SK-N-SH (cell line): ENCODE results near the gene ATP13A3. TPM values are rescaled to one million over a fixed set of nuclear protein-coding genes. Genes with fewer than 3 reads are reported as not detected.
A peak's percentile ranks its signal among the peaks of the same experiment; 100 is the strongest.
"Not testable (repeated sequence)": the region's sequence is repeated elsewhere in the genome, so short reads cannot be mapped to it uniquely, and the experiment has no call there.

ENCODE experiments used
- CTCF ChIA-PET: fragments of 300-600, 350-600 bp; formaldehyde crosslinking; extraction: SDS; loops from one replicate; lab custom pipeline; 2021; lab: Yijun Ruan, JAX
- POLR2A ChIA-PET: fragments of 350-600 bp; sonication (Branson Sonifier 250); formaldehyde crosslinking; extraction: SDS; loops from one replicate; lab custom pipeline; 2020; ENCODE audit warnings: antibody characterized with exemption, inconsistent platforms; lab: Yijun Ruan, JAX
- DNase-seq: peaks from one replicate; pipeline ENCODE4 v3.0.0; 2012
- H2AFZ ChIP-seq: fragments of 200-600 bp; sonication (generic); 2 replicates; pipeline ENCODE4 v1.8.1; 2016; ENCODE audit warnings: antibody characterized with exemption, mild to moderate bottlenecking, low read depth
- H3F3A ChIP-seq: fragments of 200-600 bp; sonication (generic); replicated peaks from 2 replicates; pipeline ENCODE3; 2016; ENCODE audit warnings: antibody characterized with exemption, mild to moderate bottlenecking; ENCODE audit not compliant: insufficient read depth
- H3K27ac ChIP-seq, 2 experiments: fragments of 200-500 bp in 1 of 2; fragments of 200-600 bp in 1 of 2; sonication (Bioruptor generic) in 1 of 2; sonication (generic), shearing (Covaris generic) in 1 of 2; 2 replicates each; pipeline versions ENCODE4 v1.5.1 to v1.6.1; 2014 to 2016; ENCODE audit warnings: low read depth in 2 of 2, inconsistent platforms in 1 of 2, low read length in 1 of 2, mild to moderate bottlenecking in 1 of 2, mixed read lengths in 1 of 2
- H3K27me3 ChIP-seq: fragments of 200-600 bp; sonication (generic), shearing (Covaris generic); 2 replicates; pipeline ENCODE4 v1.6.1; 2016; ENCODE audit warnings: mixed run types; ENCODE audit not compliant: insufficient read depth
- H3K36me3 ChIP-seq, 2 experiments: fragments of 200-500 bp in 1 of 2; fragments of 200-600 bp in 1 of 2; sonication (Bioruptor generic) in 1 of 2; sonication (generic) in 1 of 2; replicated peaks in 1 of 2; 2 replicates each; pipeline versions ENCODE3 to v1.5.1; 2014 to 2016; ENCODE audit warnings: low read length in 1 of 2, mild to moderate bottlenecking in 1 of 2; ENCODE audit not compliant: insufficient read depth in 2 of 2, control insufficient read depth in 1 of 2
- H3K4me1 ChIP-seq, 2 experiments: fragments of 200-500 bp in 1 of 2; fragments of 200-600 bp in 1 of 2; sonication (Bioruptor generic) in 1 of 2; sonication (generic), shearing (Covaris generic) in 1 of 2; 2 replicates each; pipeline versions ENCODE4 v1.5.1 to v1.6.1; 2014 to 2016; ENCODE audit warnings: low read depth in 1 of 2, low read length in 1 of 2, mixed run types in 1 of 2; ENCODE audit not compliant: insufficient read depth in 2 of 2, control insufficient read depth in 1 of 2
- H3K4me2 ChIP-seq: fragments of 200-600 bp; sonication (generic), shearing (Covaris generic); 2 replicates; pipeline ENCODE4 v1.6.1; 2017; ENCODE audit warnings: mixed run types
- H3K4me3 ChIP-seq, 2 experiments: fragments of 200-500 bp in 1 of 2; fragments of 200-600 bp in 1 of 2; sonication (Bioruptor generic) in 1 of 2; sonication (generic), shearing (Covaris generic) in 1 of 2; 2 replicates each; pipeline versions ENCODE4 v1.5.1 to v1.8.1; 2014 to 2016; ENCODE audit warnings: low read depth in 2 of 2, inconsistent platforms in 1 of 2, low read length in 1 of 2, mild to moderate bottlenecking in 1 of 2, mixed read lengths in 1 of 2, moderate library complexity in 1 of 2
- H3K79me2 ChIP-seq: fragments of 200-600 bp; sonication (generic); 2 replicates; pipeline ENCODE4 v1.8.1; 2017; ENCODE audit warnings: mild to moderate bottlenecking; ENCODE audit not compliant: insufficient read depth
- H3K9ac ChIP-seq: fragments of 200-600 bp; sonication (generic); 2 replicates; pipeline ENCODE4 v1.6.1; 2017; ENCODE audit warnings: mixed run types
- H3K9me2 ChIP-seq: fragments of 200-600 bp; sonication (generic); 2 replicates; pipeline ENCODE4 v1.6.1; 2017; ENCODE audit warnings: mixed run types
- H3K9me3 ChIP-seq: fragments of 200-600 bp; sonication (generic); 2 replicates; pipeline ENCODE4 v1.6.1; 2017; ENCODE audit warnings: mixed run types, mild to moderate bottlenecking, moderate library complexity
- H4K20me1 ChIP-seq: fragments of 200-600 bp; sonication (generic); 2 replicates; pipeline ENCODE4 v1.6.1; 2017; ENCODE audit warnings: mild to moderate bottlenecking, mixed run types; ENCODE audit not compliant: insufficient read depth
- CHD2 ChIP-seq: fragments of 150-350 bp; IDR thresholded peaks from 2 replicates; pipeline ENCODE4 v1.6.1; 2018; ENCODE audit warnings: low read length; ENCODE audit not compliant: partially characterized antibody
- ELF1 ChIP-seq: IDR thresholded peaks from 2 replicates; pipeline ENCODE4 v1.4.0; 2012
- EZH2phosphoT487 ChIP-seq: fragments of 200-600 bp; sonication (generic); IDR thresholded peaks from 2 replicates; pipeline ENCODE4 v1.6.1; 2017; ENCODE audit warnings: low read depth, mixed run types, mild to moderate bottlenecking, antibody characterized with exemption, moderate library complexity, borderline replicate concordance
- FOXJ3 ChIP-seq: sonication (generic); formaldehyde crosslinking; IDR thresholded peaks from 2 replicates; pipeline ENCODE4 v1.5.1; 2020; ENCODE audit warnings: mild to moderate bottlenecking, missing genetic modification reagents
- GABPA ChIP-seq: IDR thresholded peaks from 2 replicates; pipeline ENCODE4 v1.4.0; 2012; ENCODE audit warnings: low read depth, mild to moderate bottlenecking
- JUND ChIP-seq: IDR thresholded peaks from 2 replicates; pipeline ENCODE4 v1.4.0; 2012
- MAX ChIP-seq: IDR thresholded peaks from 2 replicates; pipeline ENCODE4 v1.4.0; 2012; ENCODE audit warnings: low read depth
- MEF2A ChIP-seq: IDR thresholded peaks from 2 replicates; pipeline ENCODE4 v1.4.0; 2012; ENCODE audit warnings: low read depth, borderline replicate concordance
- MXI1 ChIP-seq: IDR thresholded peaks from 2 replicates; pipeline ENCODE4 v1.6.1; 2012; ENCODE audit warnings: mild to moderate bottlenecking, low read depth, low read length, improper control_type of control experiment
- NFIC ChIP-seq: IDR thresholded peaks from 2 replicates; pipeline ENCODE4 v1.4.0; 2012; ENCODE audit warnings: borderline replicate concordance
- RAD21 ChIP-seq: IDR thresholded peaks from 2 replicates; pipeline ENCODE4 v1.6.1; 2012; ENCODE audit warnings: mild to moderate bottlenecking, low read length
- RCOR1 ChIP-seq: fragments of 150-350 bp; IDR thresholded peaks from 2 replicates; pipeline ENCODE4 v1.6.1; 2017; ENCODE audit warnings: antibody characterized with exemption, low read length
- REST ChIP-seq: IDR thresholded peaks from 2 replicates; pipeline ENCODE4 v1.6.1; 2012; ENCODE audit warnings: mild to moderate bottlenecking, low read depth, low read length, moderate library complexity
- SIN3A ChIP-seq: IDR thresholded peaks from 2 replicates; pipeline ENCODE4 v1.6.1; 2012; ENCODE audit warnings: low read depth, mild to moderate bottlenecking, low read length, moderate library complexity, borderline replicate concordance
- SMC3 ChIP-seq: IDR thresholded peaks from 2 replicates; pipeline ENCODE4 v1.6.1; 2012; ENCODE audit warnings: low read depth, low read length, improper control_type of control experiment
- TAF1 ChIP-seq: IDR thresholded peaks from 2 replicates; pipeline ENCODE4 v1.6.1; 2012; ENCODE audit warnings: low read depth, mild to moderate bottlenecking, low read length, moderate library complexity, borderline replicate concordance
- TCF12 ChIP-seq: IDR thresholded peaks from 2 replicates; pipeline ENCODE4 v1.4.0; 2012
- USF1 ChIP-seq: IDR thresholded peaks from 2 replicates; pipeline ENCODE4 v1.4.0; 2012; ENCODE audit warnings: low read depth, borderline replicate concordance
- YY1 ChIP-seq: IDR thresholded peaks from 2 replicates; pipeline ENCODE4 v1.4.0; 2012; ENCODE audit warnings: low read depth, mild to moderate bottlenecking
- ZBTB33 ChIP-seq: IDR thresholded peaks from 2 replicates; pipeline ENCODE4 v1.4.0; 2012; ENCODE audit warnings: low read depth, borderline replicate concordance
- WGBS: methylation state at CpG from one replicate; pipeline ENCODE4 v1.1.6; 2017; ENCODE audit warnings: low lambda C conversion rate; 5-methylcytosine and 5-hydroxymethylcytosine counted together
- polyA plus RNA-seq, 3 experiments: library from polyadenylated mRNA; depleted of rRNA; stranded (reverse); fragments of >200 nt; gene quantifications; 2 replicates each; pipeline ENCODE4 v1.2.3, GENCODE V29; 2012

The ATP13A3 gene
- polyA plus RNA-seq, 1 of the 3 experiments (the other 2 are of a cell fraction), result 48.2 TPM

- peak; percentile 58; the same call in 1 of the 2 replicates for TF ChIP-seq MAX
- 0 out of 2 replicates have a peak, but pooled peaks have one; percentile 44 for TF ChIP-seq TAF1
- TF ChIP-seq SMC3, result no peak
- TF ChIP-seq YY1, result no peak
- no peak for TF ChIP-seq ZBTB33
- no peak for TF ChIP-seq RCOR1
- peak; percentile 50; the same call in 1 of the 2 replicates for TF ChIP-seq MXI1
- peak; percentile 20; the same call in 1 of the 2 replicates for TF ChIP-seq TCF12
- no peak for TF ChIP-seq EZH2phosphoT487
- TF ChIP-seq GABPA, result peak; percentile 35; the same call in 1 of the 2 replicates
- TF ChIP-seq, all 33 proteins: peak for 13
These were observed at the start of gene ATP13A3 (continued) for GRCh38 chr3:194486540-194487288.

GRCh38 chr3:194535199-194535598 is 48.4 kb upstream of the ATP13A3 start:
- WGBS, result 88% methylated on average over 10 of the region's 10 CpGs
- POLR2A ChIA-PET, H3K36me3 ChIP-seq, H3K4me3 ChIP-seq, H3K27ac ChIP-seq, CTCF ChIA-PET, H3K4me2 ChIP-seq, H3K27me3 ChIP-seq, DNase-seq, H3K79me2 ChIP-seq, H3K9me2 ChIP-seq, H4K20me1 ChIP-seq, H3K9ac ChIP-seq, H2AFZ ChIP-seq: not testable (repeated sequence)
- peaks cover 31% of the 10 kb centered on the region for H3F3A ChIP-seq
- H3K9me3 ChIP-seq, result peaks cover 12% of the 10 kb centered on the region; the same call in 1 of the 2 replicates
- peaks cover 7 to 15% of the 10 kb centered on the region in 2 experiments; a peak in 2 of 4 replicates for H3K4me1 ChIP-seq

- Histone ChIP-seq H3K27me3 (no peaks in the 10 kb centered on the region), H3F3A (peaks cover 32% of the 10 kb centered on the region), H3K4me1 (peaks cover 7 to 15% of the 10 kb centered on the region in 2 experiments; a peak in 2 of 4 replicates), H3K9me2 (no peaks in the 10 kb centered on the region), H4K20me1 (no peaks in the 10 kb centered on the region), H2AFZ (no peak overlapping the region), H3K4me2 (no peak overlapping the region), H3K36me3 (no peaks in the 10 kb centered on the region), H3K79me2 (no peaks in the 10 kb centered on the region), H3K27ac (no peak overlapping the region), H3K4me3 (no peak overlapping the region), H3K9me3 (peaks cover 12% of the 10 kb centered on the region; the same call in 1 of the 2 replicates), H3K9ac (no peak overlapping the region)
- DNase-seq, result no peak
- ChIA-PET CTCF (no interaction called here), POLR2A (no interaction called here)
- 84% methylated on average over 3 of the region's 3 CpGs for WGBS
- TF ChIP-seq GABPA, result no peak
- no peak for TF ChIP-seq MEF2A
- no peak for TF ChIP-seq MXI1
- TF ChIP-seq TAF1, result no peak
- TF ChIP-seq RAD21, result no peak
- TF ChIP-seq TCF12, result no peak
- no peak for TF ChIP-seq FOXJ3 (CRISPR knock-in tag)
- no peak for TF ChIP-seq REST
- TF ChIP-seq NFIC, result no peak
- no peak for TF ChIP-seq CHD2
- no peak for TF ChIP-seq JUND
- no peak for TF ChIP-seq ELF1
- TF ChIP-seq USF1, result no peak
- TF ChIP-seq SIN3A, result no peak
These were observed 47.4 kb upstream of the ATP13A3 start for GRCh38 chr3:194534243-194534642.
